GM23338 (cell line): ENCODE measurements around the gene COL9A1. TPM values are rescaled to one million over a fixed set of nuclear protein-coding genes. Genes with fewer than 3 reads are reported as not detected.

Source experiments
- ATAC-seq: fragments of 200-7000 bp; cut with Tn5 transposase; 3 replicates; pipeline ENCODE4 v1.9.1; 2020
- DNase-seq: peaks from one replicate; pipeline ENCODE4 v3.0.0-alpha.2; 2015; ENCODE audit warnings: low spot score
- H2AFZ ChIP-seq: fragments of 200-600 bp; sonication (generic); 2 replicates; pipeline ENCODE4 v1.8.0; 2016; ENCODE audit warnings: antibody characterized with exemption, mild to moderate bottlenecking, moderate library complexity
- H3F3A ChIP-seq: fragments of 200-600 bp; sonication (generic); replicated peaks from 2 replicates; pipeline ENCODE4 v1.8.0; 2017; ENCODE audit warnings: antibody characterized with exemption, mixed run types, low read depth
- H3K27ac ChIP-seq: fragments of 200-600 bp; sonication (generic); 2 replicates; pipeline ENCODE4 v1.6.1; 2016; ENCODE audit warnings: low read depth
- H3K27me3 ChIP-seq: fragments of 200-600 bp; sonication (generic); 2 replicates; pipeline ENCODE4 v1.8.0; 2016; ENCODE audit warnings: mild to moderate bottlenecking, mixed run types, moderate library complexity; ENCODE audit not compliant: insufficient read depth
- H3K36me3 ChIP-seq: fragments of 200-600 bp; sonication (generic); 2 replicates; pipeline ENCODE4 v1.8.0; 2016; ENCODE audit warnings: mild to moderate bottlenecking; ENCODE audit not compliant: insufficient read depth
- H3K4me1 ChIP-seq: fragments of 200-600 bp; sonication (generic); 2 replicates; pipeline ENCODE4 v1.8.0; 2016; ENCODE audit warnings: mild to moderate bottlenecking, moderate library complexity; ENCODE audit not compliant: insufficient read depth
- H3K4me2 ChIP-seq: fragments of 200-600 bp; sonication (generic); 2 replicates; pipeline ENCODE4 v1.7.1; 2017; ENCODE audit warnings: mixed run types
- H3K4me3 ChIP-seq: fragments of 200-600 bp; sonication (generic); 2 replicates; pipeline ENCODE4 v1.6.1; 2016; ENCODE audit warnings: mixed run types
- H3K79me2 ChIP-seq: fragments of 200-600 bp; sonication (generic); replicated peaks from 2 replicates; pipeline ENCODE4 v1.8.0; 2017; ENCODE audit warnings: mild to moderate bottlenecking; ENCODE audit not compliant: insufficient read depth
- H3K9me2 ChIP-seq: fragments of 200-600 bp; sonication (generic); 2 replicates; pipeline ENCODE4 v1.8.0; 2017; ENCODE audit not compliant: insufficient read depth
- H4K20me1 ChIP-seq: fragments of 200-600 bp; sonication (generic); replicated peaks from 2 replicates; pipeline ENCODE4 v1.8.0; 2017; ENCODE audit warnings: mild to moderate bottlenecking; ENCODE audit not compliant: insufficient read depth
- H3K27ac Mint-ChIP-seq: 2 replicates; pipeline ENCODE4 v1.8.0; 2020; ENCODE audit warnings: inconsistent platforms, mild to moderate bottlenecking, moderate library complexity, mixed read lengths
- H3K27me3 Mint-ChIP-seq: 3 replicates; pipeline ENCODE4 v1.8.0; 2022; ENCODE audit warnings: low read depth, mild to moderate bottlenecking, moderate library complexity, mixed read lengths, inconsistent platforms; ENCODE audit not compliant: insufficient read depth, poor library complexity
- H3K36me3 Mint-ChIP-seq: 3 replicates; pipeline ENCODE4 v1.8.0; 2021; ENCODE audit warnings: low read depth, mild to moderate bottlenecking, inconsistent platforms, moderate library complexity, mixed read lengths
- H3K4me1 Mint-ChIP-seq: 3 replicates; pipeline ENCODE4 v1.8.0; 2020; ENCODE audit warnings: mild to moderate bottlenecking, inconsistent platforms, mixed read lengths
- H3K4me3 Mint-ChIP-seq: 3 replicates; pipeline ENCODE4 v1.8.0; 2021; ENCODE audit warnings: moderate library complexity, mild to moderate bottlenecking, inconsistent platforms, mixed read lengths
- H3K9me3 Mint-ChIP-seq: 3 replicates; pipeline ENCODE4 v1.8.0; 2020; ENCODE audit warnings: moderate library complexity, mild to moderate bottlenecking, inconsistent platforms, mixed read lengths
- CTCF ChIP-seq, 2 experiments: fragments of 200-600 bp in 1 of 2; sonication (generic) in 1 of 2; conservative IDR thresholded peaks; 2 replicates each; pipeline versions ENCODE4 v1.5.1 to v1.6.1; 2016 to 2017; ENCODE audit warnings: antibody characterized with exemption in 2 of 2, low read depth in 2 of 2, mild to moderate bottlenecking in 2 of 2, moderate library complexity in 1 of 2
- ETS1 ChIP-seq: IDR thresholded peaks from 2 replicates; pipeline ENCODE4 v1.6.1; 2016; ENCODE audit warnings: antibody characterized with exemption
- JUNB ChIP-seq: IDR thresholded peaks from one replicate; pipeline ENCODE4 v1.6.1; 2016; ENCODE audit warnings: antibody characterized with exemption; ENCODE audit not compliant: unreplicated experiment
- NANOG ChIP-seq: IDR thresholded peaks from 2 replicates; pipeline ENCODE4 v1.6.1; 2016; ENCODE audit warnings: antibody characterized with exemption, borderline replicate concordance
- REST ChIP-seq: IDR thresholded peaks from one replicate; pipeline ENCODE4 v1.6.1; 2018; ENCODE audit warnings: antibody characterized with exemption; ENCODE audit not compliant: unreplicated experiment
- ZNF331 ChIP-seq: fragments of 250-450 bp; sonication (Bioruptor Pico); IDR thresholded peaks from 2 replicates; pipeline ENCODE4 v1.5.0; 2020; ENCODE audit warnings: low read depth, mild to moderate bottlenecking, moderate library complexity
- ZNF462 ChIP-seq: fragments of 250-450 bp; sonication (Bioruptor Pico); IDR thresholded peaks from 2 replicates; pipeline ENCODE4 v1.5.0; 2020; ENCODE audit warnings: mild to moderate bottlenecking, moderate library complexity
- polyA plus RNA-seq: library from polyadenylated mRNA; unstranded; fragments of >200 nt; fragmentation: Nextera tagmentation; extraction: Ambion mirVana; gene quantifications from 2 replicates; pipeline ENCODE4 v1.2.1, GENCODE V29; 2016
- total RNA-seq: library from RNA; depleted of rRNA; stranded (reverse); fragments of >200 nt; shearing (Covaris generic); gene quantifications from 2 replicates; pipeline ENCODE4 v1.2.3, GENCODE V29; 2014

The COL9A1 gene
- total and polyA plus RNA-seq, 2 experiments from 2014 or later = 16.0 to 20.3 TPM

- Histone ChIP-seq H4K20me1 (no peaks in the 10 kb centered on the region), H3K27ac (no peak overlapping the region), H3K4me3 (no peak overlapping the region), H3K36me3 (no peaks in the 10 kb centered on the region), H3K4me2 (no peak overlapping the region), H3F3A (no peaks in the 10 kb centered on the region), H3K9me2 (no peaks in the 10 kb centered on the region), H3K27me3 (no peaks in the 10 kb centered on the region), H3K4me1 (peaks cover 8% of the 10 kb centered on the region; the same call in 1 of the 2 replicates), H3K79me2 (no peaks in the 10 kb centered on the region), H2AFZ (no peak overlapping the region)
- TF ChIP-seq ZNF462 (no peak), CTCF (conservative IDR thresholded peaks at IDR 0.05; ENCODE audit: low read depth in 2 of 2) (no peak), JUNB (no peak), ETS1 (no peak), NANOG (no peak), ZNF331 (CRISPR knock-in tag) (no peak), REST (no peak)
- peaks cover 3% of the 10 kb centered on the region; the same call in 1 of the 3 replicates for H3K36me3 Mint-ChIP-seq
- ATAC-seq (no peak), DNase-seq (no peak)
- peaks cover 14% of the 10 kb centered on the region for H3K4me1 Mint-ChIP-seq
- H3K27ac Mint-ChIP-seq = no peak overlapping the region
- H3K27me3 Mint-ChIP-seq = no peaks in the 10 kb centered on the region
- H3K4me3 Mint-ChIP-seq = no peak overlapping the region
- H3K9me3 Mint-ChIP-seq = no peaks in the 10 kb centered on the region
These were observed 61.9 kb downstream of the COL9A1 start for GRCh38 chr6:70241031-70241430.
